GM18507 (cell line): ENCODE measurements around the gene FLAD1.
A peak's percentile ranks its signal among the peaks of the same experiment; 100 is the strongest.
"Not testable (repeated sequence)": the region's sequence is repeated elsewhere in the genome, so short reads cannot be mapped to it uniquely, and the experiment has no call there.

ENCODE experiments used
- DNase-seq: peaks from one replicate; pipeline ENCODE4 v3.0.0; 2011; ENCODE audit warnings: low read depth; ENCODE audit not compliant: insufficient read length; ENCODE audit errors: extremely low spot score
- FAIRE-seq: peaks from 2 replicates; lab custom pipeline; 2011; peaks lifted over from hg19 to GRCh38; lab: Jason Lieb, UNC

FLAD1 gene

DNA sequence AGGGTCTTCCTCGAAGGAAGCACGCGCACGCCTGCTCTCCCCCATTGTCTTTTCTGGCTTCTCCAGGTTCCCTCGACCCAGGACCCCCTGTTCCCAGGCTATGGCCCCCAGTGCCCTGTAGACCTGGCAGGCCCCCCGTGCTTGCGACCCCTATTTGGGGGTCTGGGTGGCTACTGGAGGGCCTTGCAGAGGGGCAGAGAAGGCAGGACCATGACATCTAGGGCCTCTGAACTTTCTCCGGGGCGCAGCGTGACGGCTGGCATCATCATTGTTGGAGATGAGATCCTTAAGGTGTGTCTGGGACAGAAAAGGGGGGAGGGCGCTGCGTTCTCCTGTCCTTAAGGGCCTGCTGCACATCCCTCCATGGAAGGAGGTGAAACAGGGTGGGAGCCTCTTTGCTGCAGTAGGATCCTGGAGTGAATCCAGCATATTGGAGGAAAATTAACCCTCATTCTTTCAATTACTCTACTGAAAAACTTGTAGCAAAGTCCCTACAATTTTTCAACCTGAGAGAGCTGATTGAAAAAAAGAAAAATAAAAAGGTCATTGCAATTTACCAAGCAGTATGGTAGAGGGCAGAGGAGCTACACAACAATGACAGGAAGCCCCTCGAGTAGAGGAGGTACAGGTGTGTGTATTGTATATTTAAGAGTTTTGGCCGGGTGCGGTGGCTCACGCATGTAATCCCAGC lies 777 bp downstream of the FLAD1 start:
- FAIRE-seq (no peak), DNase-seq (no peak)

DNA sequence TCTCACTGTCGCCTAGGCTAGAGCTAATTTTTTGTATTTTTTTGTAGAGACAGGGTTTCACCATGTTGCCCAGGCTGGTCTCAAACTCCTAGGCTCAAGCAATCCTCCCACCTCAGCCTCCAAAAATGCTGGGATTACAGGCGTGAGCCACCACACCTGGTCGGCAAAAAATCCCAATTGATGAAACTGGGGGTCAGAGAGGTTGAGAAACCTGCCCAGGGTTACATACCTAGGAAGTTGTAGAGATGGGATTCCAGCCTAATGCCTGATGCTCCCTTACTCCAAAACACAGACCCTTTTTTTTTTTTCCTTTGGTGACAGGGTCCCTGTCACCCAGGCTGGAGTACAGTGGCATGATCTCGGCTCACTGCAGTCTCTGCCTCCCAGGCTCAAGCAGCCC lies 3.6 kb downstream of the FLAD1 start:
- FAIRE-seq, result not testable (repeated sequence)

DNA sequence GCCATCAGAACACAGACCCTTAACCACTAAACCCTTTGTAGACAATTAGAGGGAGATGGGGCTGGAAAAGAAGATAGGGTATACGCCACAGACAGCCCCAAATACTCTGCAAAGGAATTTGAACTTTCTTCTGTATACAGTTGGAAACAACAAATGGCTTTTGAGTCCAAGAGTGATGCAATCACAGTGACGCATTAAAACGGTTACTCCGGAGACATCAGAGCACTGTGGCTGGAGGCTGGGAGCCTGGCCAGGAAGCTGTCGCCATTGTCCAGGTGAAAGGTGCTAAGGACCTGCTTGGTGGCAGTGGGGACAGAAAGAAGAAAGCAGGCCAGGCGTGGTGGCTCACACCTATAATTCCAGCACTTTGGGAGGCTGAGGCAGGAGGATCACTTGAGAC lies 4.2 kb downstream of the FLAD1 start:
- DNase-seq (no peak), FAIRE-seq (no peak)

More for the DNA sequence above, 3.6 kb downstream of the FLAD1 start:
- not testable (repeated sequence) for DNase-seq

DNA sequence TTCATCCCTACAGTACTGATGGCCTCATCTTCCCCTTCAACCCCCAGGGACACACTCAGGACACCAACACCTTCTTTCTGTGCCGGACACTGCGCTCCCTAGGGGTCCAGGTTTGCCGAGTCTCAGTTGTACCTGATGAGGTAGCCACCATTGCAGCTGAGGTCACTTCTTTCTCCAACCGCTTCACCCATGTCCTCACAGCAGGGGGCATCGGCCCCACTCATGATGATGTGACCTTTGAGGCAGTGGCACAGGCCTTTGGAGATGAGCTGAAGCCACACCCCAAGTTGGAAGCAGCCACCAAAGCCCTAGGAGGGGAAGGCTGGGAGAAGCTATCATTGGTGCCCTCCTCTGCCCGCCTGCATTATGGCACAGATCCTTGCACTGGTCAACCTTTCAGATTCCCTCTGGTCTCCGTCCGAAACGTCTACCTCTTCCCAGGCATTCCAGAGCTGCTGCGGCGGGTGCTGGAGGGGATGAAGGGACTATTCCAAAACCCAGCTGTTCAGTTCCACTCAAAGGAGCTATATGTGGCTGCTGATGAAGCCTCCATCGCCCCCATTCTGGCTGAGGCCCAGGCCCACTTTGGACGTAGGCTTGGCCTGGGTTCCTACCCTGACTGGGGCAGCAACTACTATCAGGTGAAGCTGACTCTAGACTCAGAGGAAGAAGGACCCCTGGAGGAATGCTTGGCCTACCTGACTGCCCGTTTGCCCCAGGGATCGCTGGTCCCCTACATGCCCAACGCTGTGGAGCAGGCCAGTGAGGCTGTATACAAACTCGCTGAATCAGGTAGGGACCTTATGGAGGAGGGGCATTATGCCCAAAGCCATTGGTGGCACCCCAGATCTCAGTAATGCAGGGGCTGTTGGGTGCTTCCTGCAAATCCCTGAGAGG lies 5.2 kb downstream of the FLAD1 start:
- no peak for FAIRE-seq

DNA sequence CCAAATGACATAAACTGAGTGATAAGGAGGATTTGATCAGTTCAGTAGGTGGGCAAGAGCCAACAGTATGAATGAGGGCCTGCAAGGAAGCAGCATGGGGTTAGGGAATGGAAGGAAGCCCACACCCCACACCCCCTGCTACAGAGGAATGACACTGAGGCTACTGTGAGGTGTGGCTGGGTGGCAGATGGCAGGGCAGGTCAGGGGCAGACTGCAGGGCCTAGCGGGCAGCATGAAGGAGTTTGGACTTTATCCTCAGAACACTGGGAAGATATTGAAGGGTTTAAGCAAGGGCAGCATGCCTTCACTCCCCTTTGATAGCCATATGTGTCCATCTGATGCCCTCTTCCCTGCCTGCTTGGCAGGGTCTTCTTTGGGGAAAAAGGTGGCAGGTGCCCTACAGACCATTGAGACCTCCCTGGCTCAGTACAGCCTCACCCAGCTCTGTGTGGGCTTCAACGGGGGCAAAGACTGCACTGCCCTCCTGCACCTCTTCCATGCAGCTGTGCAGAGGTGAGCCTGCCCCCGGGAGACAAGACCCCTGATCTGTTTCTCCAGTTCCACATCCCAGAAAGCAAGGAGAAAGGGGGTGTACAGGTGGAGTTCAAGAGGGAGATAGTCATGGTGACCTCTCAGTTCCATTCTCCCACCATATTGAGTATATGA lies 6.2 kb downstream of the FLAD1 start:
- FAIRE-seq, result no peak

More for the DNA sequence above, 5.2 kb downstream of the FLAD1 start:
- DNase-seq, result no peak

DNA sequence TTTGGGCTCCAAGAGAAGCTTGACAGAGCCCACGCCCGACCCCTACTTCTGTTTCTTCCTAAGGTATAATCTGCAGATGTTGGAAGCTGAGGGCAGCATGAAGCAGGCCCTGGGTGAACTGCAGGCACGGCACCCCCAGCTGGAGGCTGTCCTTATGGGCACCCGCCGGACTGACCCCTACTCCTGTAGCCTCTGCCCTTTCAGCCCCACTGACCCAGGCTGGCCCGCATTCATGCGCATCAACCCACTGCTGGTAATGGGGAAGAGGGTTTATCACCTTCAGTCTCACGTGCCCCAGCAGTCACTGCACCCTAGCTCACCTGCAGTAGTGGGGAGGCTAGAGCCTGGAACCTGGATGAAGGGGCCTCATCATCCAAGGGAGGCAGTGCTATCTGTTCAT lies 7.1 kb downstream of the FLAD1 start:
- FAIRE-seq (no peak), DNase-seq (no peak)

More for the DNA sequence above, 6.2 kb downstream of the FLAD1 start:
- DNase-seq, result no peak

DNA sequence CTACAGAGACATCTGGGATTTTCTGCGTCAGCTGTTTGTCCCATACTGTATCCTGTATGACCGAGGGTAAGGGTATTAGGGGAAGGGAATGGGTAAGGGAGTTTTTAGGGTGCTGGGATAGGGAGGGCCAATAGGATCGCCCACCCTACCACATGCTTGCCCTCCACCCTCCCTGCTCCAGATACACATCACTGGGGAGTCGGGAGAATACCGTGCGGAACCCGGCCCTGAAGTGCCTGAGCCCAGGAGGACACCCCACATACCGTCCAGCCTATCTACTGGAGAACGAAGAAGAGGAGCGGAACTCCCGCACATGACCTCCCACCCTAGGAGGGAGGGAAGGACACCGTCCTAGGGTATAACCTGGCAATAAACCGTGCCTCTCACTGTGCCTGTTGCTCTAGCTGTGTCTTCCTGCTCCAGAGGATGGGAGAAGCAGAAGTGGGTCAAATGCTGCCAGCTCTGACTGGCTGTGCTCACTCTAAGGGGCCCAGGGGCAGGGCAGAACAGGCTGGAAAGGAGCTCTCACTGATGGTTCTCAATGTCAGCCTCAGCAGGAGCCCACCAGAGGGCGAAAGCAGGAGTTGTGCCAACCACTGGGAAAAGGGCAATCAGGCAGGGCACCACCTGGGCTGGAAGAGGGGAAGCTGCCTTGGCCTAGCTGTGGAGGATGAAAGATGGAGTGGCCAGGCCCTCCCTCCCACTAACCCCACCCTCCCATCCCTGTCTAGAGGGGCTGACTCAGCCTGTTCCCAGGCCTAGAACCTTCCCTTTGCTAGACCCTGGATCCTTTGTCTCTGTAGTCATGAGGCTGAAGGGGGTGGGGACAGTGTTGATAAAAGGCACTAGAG lies 9.8 kb downstream of the FLAD1 start:
- FAIRE-seq, result no peak
- no peak for DNase-seq

DNA sequence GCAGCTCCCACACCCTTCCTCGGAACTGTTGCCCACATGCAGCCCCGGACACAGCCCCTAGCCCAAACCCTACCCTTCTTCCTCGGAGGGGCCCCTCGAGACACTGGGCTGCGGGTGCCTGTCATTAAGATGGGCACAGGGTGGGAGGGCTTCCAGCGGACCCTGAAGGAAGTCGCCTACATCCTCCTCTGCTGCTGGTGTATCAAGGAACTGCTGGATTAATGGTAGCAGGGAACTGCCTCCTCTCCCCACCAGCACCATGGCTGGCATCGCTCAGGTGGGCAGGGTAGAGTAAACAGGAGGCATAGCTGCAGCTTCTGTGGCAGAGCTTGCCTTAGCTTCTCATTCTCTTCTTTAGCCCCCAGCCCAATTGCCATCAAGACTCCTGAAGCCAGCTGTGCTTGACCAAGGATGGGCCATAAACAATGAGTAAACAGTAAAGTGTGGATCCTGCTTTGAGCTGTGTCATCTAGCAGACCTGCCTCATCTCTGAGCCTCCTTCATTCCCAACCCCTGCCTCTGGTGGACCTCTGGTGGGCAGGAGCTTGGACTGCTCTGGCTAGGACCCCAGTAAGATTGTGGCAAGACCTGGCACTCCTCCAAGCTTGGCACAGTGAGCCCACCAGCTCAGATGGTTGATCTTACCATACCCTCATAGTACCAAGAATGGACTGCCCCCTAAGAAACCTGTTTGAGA lies 10.6 kb downstream of the FLAD1 start, which contains the start of gene LENEP:
LENEP (plus strand) TSS at position 15 of the 697 bp plus-strand sequence; CDS start at position 37, 22 bp downstream.
- DNase-seq (no peak), FAIRE-seq (no peak)

DNA sequence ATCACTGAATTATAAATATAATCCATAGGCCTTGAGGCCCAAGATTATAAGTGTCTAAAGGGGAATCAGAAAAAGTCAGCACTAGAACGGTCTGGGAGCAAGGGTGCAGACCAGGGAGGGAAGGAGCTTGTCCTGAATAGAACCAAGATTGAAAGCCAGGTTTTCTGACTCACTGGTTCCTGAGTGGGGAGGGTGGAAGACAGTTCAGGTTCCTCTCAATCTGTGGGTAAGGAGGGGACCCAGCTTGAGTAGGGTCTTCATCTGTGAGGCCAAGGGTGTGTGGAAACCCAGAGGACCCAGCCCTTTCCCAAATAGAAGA lies 11.1 kb downstream of the FLAD1 start:
- FAIRE-seq, result no peak
- no peak for DNase-seq

DNA sequence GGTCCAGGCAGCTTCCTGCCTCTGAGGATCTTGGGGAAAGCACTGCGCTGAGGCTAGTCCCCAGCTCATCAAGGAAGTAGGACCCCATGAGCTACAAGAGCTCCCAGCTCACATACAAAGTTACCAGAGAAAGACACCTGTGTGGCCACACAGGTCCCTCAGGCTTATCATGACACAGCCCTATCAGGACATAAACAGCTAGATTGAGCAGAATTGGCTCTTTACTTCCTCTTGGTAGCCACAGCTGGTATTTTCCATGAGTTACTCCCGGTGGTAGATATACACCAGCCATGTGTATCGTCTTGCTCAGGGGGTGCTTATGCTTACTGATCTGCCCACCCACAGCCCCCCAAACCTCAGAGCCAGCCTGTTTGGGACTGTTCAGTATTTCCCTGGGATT lies 11.4 kb downstream of the FLAD1 start:
- DNase-seq (no peak), FAIRE-seq (no peak)

DNA sequence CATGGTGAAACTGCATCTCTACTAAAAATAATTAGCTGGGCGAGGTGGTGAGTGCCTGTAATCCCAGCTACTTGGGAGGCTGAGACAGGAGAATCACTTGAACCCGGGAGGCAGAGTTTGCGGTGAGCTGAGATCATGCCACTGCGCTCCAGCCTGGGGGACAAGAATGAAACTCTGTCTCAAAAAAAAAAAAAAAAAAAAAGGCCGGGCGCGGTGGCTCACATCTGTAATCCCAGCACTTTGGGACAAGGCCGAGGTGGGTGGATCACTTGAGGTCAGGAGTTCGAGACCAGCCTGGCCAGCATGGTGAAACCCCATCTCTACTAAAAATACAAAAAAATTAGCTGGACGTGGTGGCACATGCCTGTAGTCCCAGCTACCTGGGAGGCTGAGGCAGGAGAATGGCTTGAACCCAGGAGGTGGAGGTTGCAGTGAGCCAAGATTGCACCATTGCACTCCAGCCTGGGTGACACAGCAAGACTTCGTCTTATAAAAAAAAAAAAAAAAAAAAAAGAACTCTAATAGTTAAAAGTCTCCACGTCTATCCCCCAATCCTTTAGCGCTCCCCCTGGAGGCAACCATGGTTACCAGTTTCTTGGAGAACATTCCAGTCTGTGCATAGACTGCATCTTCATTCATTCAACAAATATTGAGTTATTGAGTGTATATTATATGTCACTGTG lies 12.3 kb downstream of the FLAD1 start:
- not testable (repeated sequence) for FAIRE-seq, DNase-seq

DNA sequence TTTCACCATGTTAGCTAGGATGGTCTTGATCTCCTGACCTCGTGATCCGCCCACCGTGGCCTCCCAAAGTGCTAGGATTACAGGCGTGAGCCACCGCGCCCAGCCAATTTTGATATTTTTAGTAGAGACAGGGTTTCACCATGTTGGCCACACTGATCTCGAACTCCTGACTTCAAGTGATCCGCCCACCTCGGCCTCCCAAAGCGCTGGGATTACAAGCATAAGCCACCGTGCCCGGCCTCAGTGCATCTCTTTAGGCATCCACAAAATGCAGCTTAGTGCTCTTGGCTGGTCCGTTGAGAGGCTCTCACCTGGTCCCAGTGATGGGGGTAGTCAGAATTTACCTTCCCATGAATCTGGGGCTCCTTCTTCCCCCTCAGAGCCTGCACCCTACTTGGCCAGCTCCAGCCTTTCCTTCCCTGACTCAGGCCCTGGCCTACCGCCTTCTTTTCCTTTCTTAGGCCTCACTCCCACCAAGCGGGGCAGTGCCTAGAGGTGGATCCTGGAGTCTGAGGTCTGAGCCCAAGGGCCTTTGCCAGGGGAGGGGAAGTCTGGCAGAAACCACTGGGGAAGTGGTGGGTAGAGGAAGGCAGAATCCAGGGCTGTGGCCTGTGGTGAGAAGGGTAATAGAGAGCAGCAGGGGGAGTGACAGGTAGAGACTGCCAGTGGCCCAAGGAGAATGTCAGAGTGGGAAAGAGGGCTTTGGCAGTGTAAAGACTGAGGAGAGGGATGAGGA lies 14.0 kb downstream of the FLAD1 start:
- DNase-seq, result no peak
- no peak for FAIRE-seq

DNA sequence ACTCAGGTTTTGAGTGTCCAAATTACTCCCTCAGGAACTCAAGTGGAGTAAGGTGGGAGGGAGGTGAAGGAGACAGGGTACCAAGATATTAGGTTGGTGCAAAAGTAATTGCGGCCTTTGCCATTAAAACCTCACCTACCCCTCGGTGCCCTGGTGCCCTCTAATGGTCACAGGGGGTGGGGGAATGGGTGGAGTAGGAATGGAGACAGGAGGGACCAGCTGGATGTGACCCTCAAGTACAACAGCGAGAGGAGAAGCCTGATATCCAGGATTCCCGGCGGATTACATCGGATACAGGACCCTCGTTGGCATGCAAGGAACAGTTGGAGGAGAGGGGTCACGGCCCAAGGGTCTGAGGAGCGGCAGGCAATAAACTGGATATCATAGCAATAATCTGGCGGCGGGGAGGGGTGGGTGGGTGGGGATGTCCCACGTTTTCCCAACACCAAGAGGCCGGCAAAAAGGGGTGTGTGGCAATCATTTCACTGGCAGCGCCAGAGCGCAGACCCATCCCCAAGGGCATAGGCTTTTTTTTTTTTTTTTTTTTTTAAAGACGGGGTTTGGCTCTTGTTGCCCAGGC lies 15.1 kb downstream of the FLAD1 start:
- DNase-seq (no peak), FAIRE-seq (no peak)

DNA sequence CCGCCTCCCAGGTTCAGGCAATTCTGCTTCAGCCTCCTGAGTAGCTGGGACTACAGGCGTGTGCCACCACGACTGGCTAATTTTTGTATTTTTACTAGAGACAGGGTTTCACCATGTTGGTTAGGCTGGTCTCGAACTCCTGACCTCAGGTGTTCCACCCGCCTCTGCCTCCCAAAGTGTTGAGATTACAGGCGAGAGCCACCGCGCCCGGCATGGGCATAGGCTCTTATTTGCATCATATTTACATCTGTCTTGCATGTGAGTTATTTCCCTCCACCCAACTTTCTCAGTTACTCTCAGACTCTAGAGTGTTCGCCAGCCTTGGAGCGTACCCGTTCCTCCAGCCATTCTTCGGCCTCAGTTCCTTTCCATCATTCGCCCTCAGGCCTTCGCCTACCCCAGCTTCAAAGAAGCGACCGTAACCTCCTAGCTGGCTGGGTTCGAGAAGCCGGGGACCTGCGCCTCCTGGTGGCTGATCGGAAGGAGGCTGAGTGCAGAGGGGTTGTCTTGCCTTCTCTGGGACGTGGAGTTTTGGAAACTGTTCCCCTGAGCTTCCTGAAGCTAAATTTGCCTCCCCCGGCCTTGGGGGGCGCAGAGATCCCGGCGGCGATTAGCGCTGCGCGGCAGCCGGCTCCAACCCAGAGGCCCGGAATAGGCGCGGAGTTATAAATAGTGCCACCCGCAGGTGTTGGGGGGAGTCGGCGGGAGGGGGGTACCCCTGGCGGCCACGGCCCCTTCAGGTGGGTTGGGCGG lies 15.8 kb downstream of the FLAD1 start:
- peak; percentile 85 for FAIRE-seq
- no peak for DNase-seq

DNA sequence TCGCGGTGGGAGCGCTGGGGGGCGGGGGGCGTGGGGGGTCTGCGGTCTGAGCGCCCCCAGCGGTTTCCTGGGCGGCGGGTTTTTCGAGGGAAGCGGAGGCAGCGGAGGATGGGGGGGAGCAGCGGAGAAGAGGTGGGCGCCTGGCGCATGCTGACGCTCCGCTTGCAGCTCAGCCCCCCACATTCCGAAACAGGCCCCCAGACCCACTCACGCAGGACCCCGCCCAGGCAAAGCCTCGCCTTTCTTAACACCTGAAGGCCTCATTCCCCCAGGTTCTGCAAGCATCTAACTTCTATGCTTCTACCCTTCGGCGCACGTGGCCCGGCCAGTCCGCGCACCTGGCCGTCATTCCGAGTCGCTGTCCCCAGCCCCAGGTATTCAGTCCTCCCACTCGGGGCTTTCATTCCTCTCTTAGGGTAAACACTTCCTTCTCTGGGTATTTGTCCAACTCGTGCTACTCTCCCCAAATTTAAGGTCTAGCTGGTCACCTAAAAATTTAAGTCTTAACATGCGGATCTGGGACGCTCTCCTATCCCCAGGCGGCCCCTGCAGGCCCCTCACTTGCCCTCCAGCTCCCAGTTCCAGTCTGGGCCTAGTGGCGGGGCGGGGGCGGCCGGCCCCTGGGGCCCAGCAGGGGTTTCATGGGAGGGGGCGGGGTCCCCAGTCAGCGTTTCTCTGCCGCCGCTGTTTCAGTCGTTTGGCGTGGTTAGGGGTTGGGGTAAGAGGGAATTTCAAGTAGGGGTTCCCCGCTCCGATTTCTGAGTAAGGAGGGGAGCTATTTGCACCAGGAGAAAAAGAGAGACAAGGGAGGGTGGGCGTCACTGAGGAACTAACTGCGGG lies 16.6 kb downstream of the FLAD1 start:
- FAIRE-seq, result no peak
- DNase-seq, result no peak

DNA sequence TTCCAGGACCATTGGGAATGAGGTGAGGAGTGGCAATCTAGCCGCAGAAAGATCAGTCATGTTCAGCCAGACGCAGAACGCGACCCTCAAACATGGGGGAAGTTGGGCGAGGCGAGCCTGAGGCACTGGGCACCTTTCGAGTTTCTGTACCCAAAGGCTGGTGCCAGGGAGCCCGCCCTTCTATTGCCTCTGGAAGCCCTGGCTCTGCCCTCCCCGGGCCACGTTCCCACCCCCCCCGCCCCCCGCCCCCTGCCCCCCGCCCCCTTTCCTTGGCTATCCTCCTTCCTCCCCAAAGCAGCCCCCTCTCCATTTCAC lies 17.2 kb downstream of the FLAD1 start:
- FAIRE-seq, result no peak
- no peak for DNase-seq
